PFSK-1 (cell line): ENCODE measurements around the gene ST7L.

Source experiments
- SIN3A ChIP-seq: IDR thresholded peaks from 2 replicates; pipeline ENCODE4 v1.6.1; 2012; ENCODE audit warnings: mild to moderate bottlenecking, low read length, moderate library complexity, borderline replicate concordance; ENCODE audit not compliant: insufficient read depth
- TF ChIP-seq, protein P1 (sequence below), 2 experiments: IDR thresholded peaks; 2 replicates each; pipeline versions ENCODE4 v1.6.1 to v1.8.0; 2011 to 2012; ENCODE audit warnings: low read depth in 2 of 2, low read length in 2 of 2, control low read depth in 1 of 2, inconsistent platforms in 1 of 2, mild to moderate bottlenecking in 1 of 2, moderate library complexity in 1 of 2; ENCODE audit not compliant: insufficient read depth in 1 of 2

DNA sequence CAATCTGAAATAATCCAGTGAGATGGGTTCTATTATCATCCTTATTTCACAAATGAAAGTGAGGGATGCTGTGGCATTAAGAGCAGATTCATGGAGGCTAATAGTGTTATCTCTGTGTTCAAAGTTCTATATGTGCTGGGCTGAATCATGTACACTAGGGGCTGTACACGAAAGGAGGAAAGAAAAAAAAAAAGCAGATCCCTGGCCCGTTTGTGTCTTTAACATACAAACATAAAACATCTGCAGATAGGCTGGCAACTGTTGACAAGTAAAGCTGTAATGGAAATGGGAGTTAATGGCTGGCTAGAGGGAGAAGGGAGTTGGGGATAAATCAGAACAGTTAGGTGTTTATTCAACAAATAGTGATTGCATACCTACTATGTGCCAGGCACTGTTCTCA lies 107.0 kb downstream of the ST7L start:
- TF ChIP-seq SIN3A, result no peak
- TF ChIP-seq, protein P1, sequence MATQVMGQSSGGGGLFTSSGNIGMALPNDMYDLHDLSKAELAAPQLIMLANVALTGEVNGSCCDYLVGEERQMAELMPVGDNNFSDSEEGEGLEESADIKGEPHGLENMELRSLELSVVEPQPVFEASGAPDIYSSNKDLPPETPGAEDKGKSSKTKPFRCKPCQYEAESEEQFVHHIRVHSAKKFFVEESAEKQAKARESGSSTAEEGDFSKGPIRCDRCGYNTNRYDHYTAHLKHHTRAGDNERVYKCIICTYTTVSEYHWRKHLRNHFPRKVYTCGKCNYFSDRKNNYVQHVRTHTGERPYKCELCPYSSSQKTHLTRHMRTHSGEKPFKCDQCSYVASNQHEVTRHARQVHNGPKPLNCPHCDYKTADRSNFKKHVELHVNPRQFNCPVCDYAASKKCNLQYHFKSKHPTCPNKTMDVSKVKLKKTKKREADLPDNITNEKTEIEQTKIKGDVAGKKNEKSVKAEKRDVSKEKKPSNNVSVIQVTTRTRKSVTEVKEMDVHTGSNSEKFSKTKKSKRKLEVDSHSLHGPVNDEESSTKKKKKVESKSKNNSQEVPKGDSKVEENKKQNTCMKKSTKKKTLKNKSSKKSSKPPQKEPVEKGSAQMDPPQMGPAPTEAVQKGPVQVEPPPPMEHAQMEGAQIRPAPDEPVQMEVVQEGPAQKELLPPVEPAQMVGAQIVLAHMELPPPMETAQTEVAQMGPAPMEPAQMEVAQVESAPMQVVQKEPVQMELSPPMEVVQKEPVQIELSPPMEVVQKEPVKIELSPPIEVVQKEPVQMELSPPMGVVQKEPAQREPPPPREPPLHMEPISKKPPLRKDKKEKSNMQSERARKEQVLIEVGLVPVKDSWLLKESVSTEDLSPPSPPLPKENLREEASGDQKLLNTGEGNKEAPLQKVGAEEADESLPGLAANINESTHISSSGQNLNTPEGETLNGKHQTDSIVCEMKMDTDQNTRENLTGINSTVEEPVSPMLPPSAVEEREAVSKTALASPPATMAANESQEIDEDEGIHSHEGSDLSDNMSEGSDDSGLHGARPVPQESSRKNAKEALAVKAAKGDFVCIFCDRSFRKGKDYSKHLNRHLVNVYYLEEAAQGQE (IDR thresholded peaks at IDR 0.05; ENCODE audit: insufficient read depth in 1 of 2, low read depth in 2 of 2, low read length in 2 of 2), result no peak
